Sigmoid colon (tissue), 7 donors: ENCODE results near the gene KCNMB2. TPM values are rescaled to one million over a fixed set of nuclear protein-coding genes. Genes with fewer than 3 reads are reported as not detected.
A peak's percentile ranks its signal among the peaks of the same experiment; 100 is the strongest.

ENCODE experiments used
- DNase-seq: peaks from one replicate; pipeline ENCODE4 v3.0.0-alpha.2; 2019
- H3K27ac ChIP-seq, 4 donors: fragments of 200-600 bp; sonication (generic); one replicate each; pipeline ENCODE4 v1.5.1; 2016 to 2019; ENCODE audit warnings: mild to moderate bottlenecking in 1 of 4
- H3K27me3 ChIP-seq, 3 donors: fragments of 200-600 bp; sonication (generic); one replicate each; pipeline ENCODE4 v1.5.1; 2019; ENCODE audit warnings: mild to moderate bottlenecking in 1 of 3
- H3K36me3 ChIP-seq, 4 donors: fragments of 200-600 bp; sonication (generic); one replicate each; pipeline ENCODE4 v1.5.1; 2016 to 2019
- H3K4me1 ChIP-seq, 4 donors: fragments of 200-600 bp; sonication (generic); one replicate each; pipeline ENCODE4 v1.5.1; 2017 to 2019
- H3K4me3 ChIP-seq, 4 donors: fragments of 200-600 bp; sonication (generic); one replicate each; pipeline ENCODE4 v1.5.1; 2017 to 2019; ENCODE audit warnings: mild to moderate bottlenecking in 2 of 4, moderate library complexity in 1 of 4
- H3K9me3 ChIP-seq, 4 donors: fragments of 200-600 bp in 3 of 4; sonication (generic) in 3 of 4; one replicate each; pipeline versions ENCODE4 v1.5.1 to v1.6.1; 2013 to 2019
- CTCF ChIP-seq, 4 experiments: fragments of 450-650 bp in 3 of 4; fragments of 200-600 bp in 1 of 4; IDR thresholded peaks; one replicate each; pipeline ENCODE4 v1.5.1; 2016 to 2019; ENCODE audit warnings: antibody characterized with exemption in 4 of 4, mild to moderate bottlenecking in 3 of 4, moderate library complexity in 2 of 4
- EP300 ChIP-seq, 4 donors: sonication (generic); formaldehyde crosslinking; IDR thresholded peaks; one replicate each; pipeline ENCODE4 v1.6.1; 2017; ENCODE audit warnings: antibody characterized with exemption in 4 of 4
- POLR2A ChIP-seq, 2 donors: fragments of 450-650 bp; IDR thresholded peaks; one replicate each; pipeline ENCODE4 v1.6.1; 2016; ENCODE audit warnings: antibody characterized with exemption in 2 of 2, mild to moderate bottlenecking in 2 of 2, moderate library complexity in 2 of 2
- POLR2AphosphoS5 ChIP-seq, 4 donors: sonication (generic); formaldehyde crosslinking; IDR thresholded peaks; one replicate each; pipeline ENCODE4 v1.6.1; 2017; ENCODE audit warnings: antibody characterized with exemption in 4 of 4
- WGBS, 2 donors: extraction: QIAGEN DNeasy Blood & Tissue Kit; methylation state at CpG; one replicate each; pipeline ENCODE4 v1.1.7; 2013; 5-methylcytosine and 5-hydroxymethylcytosine counted together
- intact Hi-C: fragments of 100-400 bp; cut with DNase I; formaldehyde crosslinking; loops from one replicate; pipeline ENCODE4 v1.15.1; 2023
- polyA plus RNA-seq, 3 donors: library from polyadenylated mRNA; stranded (reverse); fragments of 200-250 nt; gene quantifications; one replicate each; pipeline ENCODE4 v1.2.3, GENCODE V29; 2013
- total RNA-seq, 4 donors: library from RNA; depleted of rRNA; stranded (reverse); fragments of >200 nt; gene quantifications; one replicate each; pipeline ENCODE4 v1.1.0, GENCODE V29; 2016
- donor health status: healthy with polysubstance abuse.
- donor health status: Bipolar disorder and iron deficiency.
- donor health status: healthy.

Gene KCNMB2
- total and polyA plus RNA-seq, 7 donors, result 0.22 to 3.2 (median 1.5) TPM; not detected in 1

GRCh38 chr3:178671377-178671776 lies 135.1 kb downstream of the KCNMB2 start:
- Histone ChIP-seq H3K36me3 (no peaks in the 10 kb centered on the region), H3K27ac (peak overlapping the region in 2 of 4 donors; percentile 28 to 31), H3K4me3 (no peak overlapping the region), H3K27me3 (no peaks in the 10 kb centered on the region), H3K9me3 (no peaks in the 10 kb centered on the region), H3K4me1 (peaks cover 0 to 29% (median 22%) of the 10 kb centered on the region in 4 donors)
- no peak for DNase-seq
- 42 to 44% methylated on average over 3 of the region's 3 CpGs for WGBS, 2 donors
- TF ChIP-seq POLR2A (IDR thresholded peaks at IDR 0.05) (no peak), EP300 (IDR thresholded peaks at IDR 0.05) (no peak), POLR2AphosphoS5 (IDR thresholded peaks at IDR 0.05) (no peak), CTCF (IDR thresholded peaks at IDR 0.05) (no peak)
- intact Hi-C loops, result no loop called here

- Histone ChIP-seq H3K27ac (peak overlapping the region in 1 of 4 donors; percentile 31), H3K4me3 (no peak overlapping the region), H3K9me3 (no peaks in the 10 kb centered on the region), H3K36me3 (no peaks in the 10 kb centered on the region), H3K27me3 (no peaks in the 10 kb centered on the region), H3K4me1 (peaks cover 0 to 29% (median 22%) of the 10 kb centered on the region in 4 donors)
- intact Hi-C loops, result no loop called here
- TF ChIP-seq CTCF (IDR thresholded peaks at IDR 0.05), result no peak
- TF ChIP-seq POLR2AphosphoS5 (IDR thresholded peaks at IDR 0.05), result no peak
- TF ChIP-seq EP300 (IDR thresholded peaks at IDR 0.05), result no peak
- no peak for TF ChIP-seq POLR2A (IDR thresholded peaks at IDR 0.05)
- DNase-seq, result no peak
- 5 to 37% methylated on average over 1 of the region's 1 CpG for WGBS, 2 donors
These were observed 135.6 kb downstream of the KCNMB2 start for GRCh38 chr3:178671791-178672190.

- 62 to 76% methylated on average over 3 of the region's 3 CpGs for WGBS, 2 donors
- no peak overlapping the region for H3K4me3 ChIP-seq
- TF ChIP-seq CTCF (IDR thresholded peaks at IDR 0.05) (no peak), POLR2A (IDR thresholded peaks at IDR 0.05) (no peak), POLR2AphosphoS5 (IDR thresholded peaks at IDR 0.05) (no peak), EP300 (IDR thresholded peaks at IDR 0.05) (no peak)
- no peak overlapping the region for H3K27ac ChIP-seq
- intact Hi-C loops, result no loop called here
- no peaks in the 10 kb centered on the region for H3K27me3 ChIP-seq
- peaks cover 0 to 29% (median 22%) of the 10 kb centered on the region in 4 donors for H3K4me1 ChIP-seq
- DNase-seq, result no peak
- H3K9me3 ChIP-seq, result no peaks in the 10 kb centered on the region
- no peaks in the 10 kb centered on the region for H3K36me3 ChIP-seq
These were observed 136.0 kb downstream of the KCNMB2 start for GRCh38 chr3:178672275-178672674.

GRCh38 chr3:178673529-178673928 lies 137.3 kb downstream of the KCNMB2 start:
- no peaks in the 10 kb centered on the region for H3K9me3 ChIP-seq
- no peak for TF ChIP-seq CTCF (IDR thresholded peaks at IDR 0.05)
- TF ChIP-seq EP300 (IDR thresholded peaks at IDR 0.05), result no peak
- no peak for TF ChIP-seq POLR2AphosphoS5 (IDR thresholded peaks at IDR 0.05)
- TF ChIP-seq POLR2A (IDR thresholded peaks at IDR 0.05), result no peak
- H3K27me3 ChIP-seq, result no peaks in the 10 kb centered on the region
- intact Hi-C loops, result no loop called here
- no peak overlapping the region for H3K4me3 ChIP-seq
- 91% methylated on average over 1 of the region's 1 CpG for WGBS, 2 donors
- peaks cover 0 to 29% (median 20%) of the 10 kb centered on the region in 4 donors for H3K4me1 ChIP-seq
- no peak overlapping the region for H3K27ac ChIP-seq
- no peaks in the 10 kb centered on the region for H3K36me3 ChIP-seq
- DNase-seq, result no peak

- no peak overlapping the region for H3K4me3 ChIP-seq
- no peak for DNase-seq
- no peak overlapping the region for H3K27ac ChIP-seq
- no peaks in the 10 kb centered on the region for H3K9me3 ChIP-seq
- H3K27me3 ChIP-seq, result no peaks in the 10 kb centered on the region
- peaks cover 0 to 14% (median 13%) of the 10 kb centered on the region in 4 donors for H3K4me1 ChIP-seq
- intact Hi-C loops, result no loop called here
- TF ChIP-seq CTCF (IDR thresholded peaks at IDR 0.05), result no peak
- TF ChIP-seq EP300 (IDR thresholded peaks at IDR 0.05), result no peak
- TF ChIP-seq POLR2A (IDR thresholded peaks at IDR 0.05), result no peak
- TF ChIP-seq POLR2AphosphoS5 (IDR thresholded peaks at IDR 0.05), result no peak
- no peaks in the 10 kb centered on the region for H3K36me3 ChIP-seq
- 90 to 91% methylated on average over 4 of the region's 4 CpGs for WGBS, 2 donors
These were observed 139.8 kb downstream of the KCNMB2 start for GRCh38 chr3:178676077-178676476.
